HL-60/S4 treated with phorbol 12-myristate 13-acetate at 8.2 ng/mL for 4 days and 3 days (cell line): Measurements from ENCODE around the gene PLSCR1.
"Not testable (repeated sequence)": the region's sequence is repeated elsewhere in the genome, so short reads cannot be mapped to it uniquely, and the experiment has no call there.

Source experiments
- in situ Hi-C: fragments of 300-500 bp; cut with MboI; formaldehyde crosslinking; loops from 2 replicates; pipeline ENCODE4 v1.15.0; 2022; ENCODE audit warnings: low sequenced_read_pairs

The PLSCR1 gene

DNA sequence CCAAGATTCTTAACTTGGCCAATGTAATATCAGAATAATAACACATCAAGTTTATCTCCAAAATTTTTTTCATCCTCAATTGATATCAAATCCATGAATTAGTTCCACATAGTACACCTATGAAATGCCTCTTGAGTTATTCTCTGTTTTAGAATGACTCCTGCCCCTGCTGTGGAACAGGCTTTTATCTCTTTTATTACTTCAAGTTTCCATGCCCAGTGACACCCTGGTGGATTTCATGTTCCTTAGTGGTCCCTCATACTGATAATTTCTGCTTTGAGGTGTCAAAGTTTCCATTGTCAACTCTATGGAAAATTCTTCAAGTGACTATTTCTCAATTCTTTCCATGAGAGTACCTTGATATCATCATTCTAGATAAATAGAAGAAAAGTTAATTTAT is 24.6 kb downstream of the PLSCR1 start:
- in situ Hi-C loops, result no loop called here

GRCh38 chr3:146517684-146518435 is 26.5 kb downstream of the PLSCR1 start:
- in situ Hi-C loops, result no loop called here

DNA sequence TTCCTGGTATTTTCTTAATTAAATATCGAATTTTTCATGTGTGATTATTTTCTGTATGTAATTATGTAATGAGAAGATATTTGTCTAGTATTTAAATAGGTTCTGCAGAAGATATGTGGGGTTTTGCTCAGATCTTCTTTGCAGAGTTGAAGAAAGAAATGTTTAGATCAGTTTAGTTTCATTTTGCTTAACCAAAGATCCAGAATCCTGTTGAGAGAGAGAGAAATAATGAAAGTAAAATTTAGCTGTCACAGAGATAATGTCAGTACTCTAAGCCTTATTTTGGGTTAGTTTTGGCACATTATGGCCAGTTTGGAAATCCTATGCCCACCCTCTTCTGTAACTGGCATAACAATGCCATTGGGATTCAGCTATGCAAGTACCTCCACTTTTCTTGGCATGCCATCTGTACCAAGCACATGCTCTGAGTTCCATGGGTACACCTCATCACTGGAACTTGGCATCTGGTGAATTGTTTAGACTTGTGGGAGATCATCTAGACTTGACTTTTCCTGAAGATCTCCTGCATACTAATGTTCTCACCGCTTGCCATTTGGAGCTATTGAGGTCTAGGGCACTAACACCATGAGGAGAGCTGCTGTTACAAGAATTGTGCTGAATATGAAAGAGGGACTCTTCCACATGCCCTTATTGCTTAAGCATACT is 30.9 kb downstream of the PLSCR1 start:
- in situ Hi-C loops, result no loop called here

GRCh38 chr3:146511402-146512134 is 32.8 kb downstream of the PLSCR1 start:
- in situ Hi-C loops, result no loop called here

- in situ Hi-C loops, result no loop called here
Measured at GRCh38 chr3:146507331-146508120, 36.9 kb downstream of the PLSCR1 start.

GRCh38 chr3:146505516-146505915 is 38.9 kb downstream of the PLSCR1 start:
- in situ Hi-C loops, result no loop called here

- in situ Hi-C loops, result no loop called here
Measured at GRCh38 chr3:146504498-146505197, 39.8 kb downstream of the PLSCR1 start.

GRCh38 chr3:146503461-146504202 is 40.8 kb downstream of the PLSCR1 start:
- in situ Hi-C loops, result no loop called here

GRCh38 chr3:146502887-146503460 is 41.4 kb downstream of the PLSCR1 start:
- in situ Hi-C loops, result no loop called here

DNA sequence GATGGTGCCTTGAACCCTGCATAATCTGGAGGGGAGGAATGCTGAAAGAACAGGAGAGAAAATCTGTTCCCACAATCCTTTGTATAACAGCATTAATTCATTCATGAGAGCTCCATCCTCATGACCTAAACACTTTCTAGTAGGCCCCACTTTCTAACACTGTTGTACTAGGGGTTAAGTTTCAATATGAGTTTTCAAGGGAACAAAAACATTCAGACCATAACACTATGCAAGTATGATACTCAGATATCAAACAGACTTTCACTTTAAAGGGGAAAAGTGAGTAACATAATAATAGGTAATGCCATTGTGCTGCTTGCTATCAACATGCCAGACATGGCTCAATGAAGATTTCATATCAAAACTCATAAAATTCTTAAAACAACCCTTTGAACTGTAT is 42.7 kb downstream of the PLSCR1 start:
- in situ Hi-C loops, result no loop called here

DNA sequence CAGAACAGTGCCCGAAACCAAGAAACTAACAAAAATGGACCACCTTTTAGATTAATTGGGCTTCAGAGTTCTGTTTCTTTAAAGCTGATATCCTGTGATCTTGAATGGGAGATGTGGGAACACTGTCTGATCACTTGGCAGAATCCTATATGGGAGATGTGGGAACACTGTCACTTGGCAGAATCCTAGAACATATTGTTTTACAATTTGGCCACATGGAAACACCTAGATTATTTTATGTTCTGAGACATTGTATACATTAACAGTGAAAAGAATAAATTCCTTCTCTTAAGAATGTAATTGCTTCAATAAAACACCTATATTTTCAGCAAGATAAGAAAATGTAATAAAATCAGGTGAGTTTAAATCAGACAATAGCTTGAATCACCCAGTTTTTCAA is 44.7 kb downstream of the PLSCR1 start:
- in situ Hi-C loops, result no loop called here

DNA sequence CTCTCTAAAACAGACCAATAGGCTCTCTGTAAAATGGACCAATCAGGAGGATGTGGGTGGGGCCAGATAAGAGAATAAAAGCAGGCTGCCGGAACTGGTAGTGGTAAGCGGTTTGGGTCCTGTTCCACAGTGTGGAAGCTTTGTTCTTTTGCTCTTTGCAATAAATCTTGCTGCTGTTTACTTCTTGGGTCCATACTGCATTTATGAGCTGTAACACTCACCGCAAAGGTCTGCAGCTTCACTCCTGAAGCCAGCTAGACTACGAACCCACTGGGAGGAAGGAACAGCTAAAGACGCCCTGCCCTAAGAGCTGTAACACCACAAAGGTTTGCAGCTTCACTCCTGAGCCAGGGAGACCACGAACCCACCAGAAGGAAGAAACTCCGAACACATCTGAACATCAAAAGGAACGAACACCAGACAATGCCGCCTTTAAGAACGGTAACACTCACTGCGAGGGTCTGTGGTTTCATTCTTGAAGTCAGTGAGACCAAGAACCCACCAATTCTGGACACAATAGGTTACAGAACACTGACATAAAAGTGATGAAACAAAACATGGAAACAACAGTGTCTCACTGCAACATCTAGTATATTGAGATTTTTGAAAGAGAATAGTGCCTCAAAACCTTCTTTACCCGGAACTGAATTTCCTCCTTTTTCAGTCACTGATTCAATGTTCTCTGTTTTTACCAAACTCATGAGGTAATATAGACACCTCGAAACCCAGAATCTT is 46.2 kb downstream of the PLSCR1 start:
- in situ Hi-C loops, result no loop called here

- in situ Hi-C loops, result not testable (repeated sequence)
Measured at GRCh38 chr3:146497145-146497843, 47.1 kb downstream of the PLSCR1 start.

- in situ Hi-C loops, result no loop called here
Measured at GRCh38 chr3:146496726-146497125, 47.7 kb downstream of the PLSCR1 start.

- in situ Hi-C loops, result no loop called here
Measured at GRCh38 chr3:146496251-146496650, 48.2 kb downstream of the PLSCR1 start.

GRCh38 chr3:146493761-146494160 is 50.6 kb downstream of the PLSCR1 start:
- in situ Hi-C loops, result no loop called here

DNA sequence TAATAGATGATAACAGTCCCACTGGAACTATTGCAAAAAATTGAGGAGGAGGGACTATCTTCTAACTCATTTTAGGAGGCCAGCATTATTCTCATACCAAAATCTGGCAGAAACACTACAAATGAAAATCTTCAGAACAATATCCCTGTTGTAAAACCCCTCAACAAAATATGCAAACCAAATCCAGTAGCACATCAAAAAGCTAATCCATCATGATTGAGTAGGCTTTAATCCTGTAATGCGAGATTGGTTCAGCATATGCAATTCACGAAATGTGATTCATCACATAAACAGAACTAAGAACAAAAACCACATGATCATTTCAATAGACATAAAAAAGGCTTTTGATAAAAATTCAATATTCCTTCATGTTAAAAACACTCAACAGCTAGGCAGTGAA is 51.2 kb downstream of the PLSCR1 start:
- in situ Hi-C loops, result no loop called here

DNA sequence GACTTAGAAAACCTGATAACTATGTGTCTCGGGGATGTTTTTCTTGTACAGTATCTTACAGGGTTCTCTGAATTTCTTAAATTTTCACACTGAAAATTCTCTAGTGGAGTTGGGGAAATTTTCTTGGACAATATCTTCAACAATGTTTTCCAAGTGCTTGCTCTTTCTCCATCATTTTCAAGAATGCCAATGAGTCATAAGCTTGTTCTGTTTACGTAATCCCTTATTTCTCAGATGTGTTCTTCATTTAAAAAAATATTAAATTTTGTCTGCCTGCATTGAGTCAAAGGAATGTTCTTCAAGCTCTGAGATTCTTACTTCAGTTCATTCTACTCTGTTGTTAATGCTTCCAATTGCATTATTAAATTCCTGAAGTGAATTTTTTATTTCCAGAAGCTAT is 53.1 kb downstream of the PLSCR1 start:
- in situ Hi-C loops, result no loop called here
